SW 1271 (cell line): ENCODE measurements around the gene CNTNAP2.

Experiments
- DNase-seq, 2 experiments: peaks; one replicate each; lab custom pipeline; 2025; lab: John Stamatoyannopoulos, UW

Gene CNTNAP2

GRCh38 chr7:146768957-146769356, 652.4 kb downstream of the CNTNAP2 start:
- no peak for DNase-seq

GRCh38 chr7:146772601-146773000, 656.0 kb downstream of the CNTNAP2 start:
- no peak for DNase-seq

DNA sequence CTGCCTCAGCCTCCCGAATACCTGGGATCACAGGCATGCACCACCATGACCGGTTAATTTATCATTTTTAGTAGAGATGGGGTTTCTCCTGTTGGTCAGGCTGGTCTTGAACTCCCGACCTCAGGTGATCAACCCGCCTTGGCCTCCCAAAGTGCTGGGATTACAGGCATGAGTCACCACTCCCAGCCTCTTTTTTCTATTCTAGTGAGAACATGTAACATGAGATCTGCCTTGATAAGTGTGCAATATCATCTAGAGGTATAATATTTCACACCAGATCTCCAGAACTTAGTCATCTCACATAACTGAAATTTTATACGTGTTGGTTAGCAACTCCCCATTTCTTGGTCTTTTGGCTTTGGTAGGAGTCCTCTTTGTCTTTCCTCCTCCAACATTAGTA, 656.9 kb downstream of the CNTNAP2 start:
- no peak for DNase-seq

DNA sequence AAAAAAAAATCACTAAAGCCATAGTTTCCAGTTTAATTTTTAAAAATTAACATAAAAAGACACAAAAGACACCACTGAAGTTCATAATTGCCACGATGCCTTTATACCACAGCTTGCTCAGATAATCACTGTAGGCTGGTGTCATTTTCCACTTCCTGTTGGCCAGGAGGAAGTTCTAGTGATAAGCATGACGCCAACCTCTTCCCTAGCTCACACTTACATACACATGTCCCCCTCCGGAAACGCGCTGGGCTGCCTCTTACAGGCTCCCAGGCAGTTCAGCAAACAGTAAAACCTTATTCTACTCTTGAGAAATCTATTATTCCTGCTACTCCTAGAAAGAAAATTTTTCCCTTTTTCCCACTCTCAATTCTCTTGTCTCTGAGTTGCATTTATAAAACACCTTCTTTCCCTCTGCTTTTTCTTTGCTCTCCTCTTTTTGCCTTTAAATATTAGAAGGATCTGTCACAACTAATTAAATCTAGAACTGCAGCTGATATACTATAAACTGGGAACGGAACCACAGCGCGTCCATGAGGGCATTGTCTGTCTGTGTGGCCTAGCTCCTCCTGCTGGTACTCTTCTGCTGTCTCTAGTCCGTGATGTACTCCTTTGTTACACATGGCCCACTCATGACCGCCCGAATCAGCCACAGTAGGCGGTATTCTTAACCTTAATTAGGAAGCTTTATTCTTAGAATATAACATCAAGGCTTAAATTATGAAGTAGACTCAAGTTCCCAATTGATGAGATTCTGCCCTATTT, 664.9 kb downstream of the CNTNAP2 start:
- no peak for DNase-seq

DNA sequence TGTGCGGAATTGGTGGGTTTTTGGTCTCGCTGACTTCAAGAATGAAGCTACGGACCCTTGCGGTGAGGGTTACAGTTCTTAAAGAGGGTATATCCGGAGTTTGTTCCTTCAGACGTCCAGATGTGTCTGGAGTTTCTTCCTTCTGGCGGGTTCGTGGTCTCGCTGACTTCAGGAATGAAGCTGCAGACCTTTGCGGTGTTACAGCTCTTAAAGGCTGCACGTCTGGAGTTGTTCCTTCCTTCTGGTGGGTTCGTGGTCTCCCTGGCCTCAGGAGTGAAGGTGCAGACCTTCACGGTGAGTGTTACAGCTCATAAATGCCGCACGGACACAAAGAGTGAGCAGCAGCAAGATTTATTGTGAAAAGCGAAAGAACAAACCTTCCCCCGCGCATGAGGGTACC, 670.7 kb downstream of the CNTNAP2 start:
- no peak for DNase-seq

GRCh38 chr7:146788008-146788407, 671.4 kb downstream of the CNTNAP2 start:
- no peak for DNase-seq

DNA sequence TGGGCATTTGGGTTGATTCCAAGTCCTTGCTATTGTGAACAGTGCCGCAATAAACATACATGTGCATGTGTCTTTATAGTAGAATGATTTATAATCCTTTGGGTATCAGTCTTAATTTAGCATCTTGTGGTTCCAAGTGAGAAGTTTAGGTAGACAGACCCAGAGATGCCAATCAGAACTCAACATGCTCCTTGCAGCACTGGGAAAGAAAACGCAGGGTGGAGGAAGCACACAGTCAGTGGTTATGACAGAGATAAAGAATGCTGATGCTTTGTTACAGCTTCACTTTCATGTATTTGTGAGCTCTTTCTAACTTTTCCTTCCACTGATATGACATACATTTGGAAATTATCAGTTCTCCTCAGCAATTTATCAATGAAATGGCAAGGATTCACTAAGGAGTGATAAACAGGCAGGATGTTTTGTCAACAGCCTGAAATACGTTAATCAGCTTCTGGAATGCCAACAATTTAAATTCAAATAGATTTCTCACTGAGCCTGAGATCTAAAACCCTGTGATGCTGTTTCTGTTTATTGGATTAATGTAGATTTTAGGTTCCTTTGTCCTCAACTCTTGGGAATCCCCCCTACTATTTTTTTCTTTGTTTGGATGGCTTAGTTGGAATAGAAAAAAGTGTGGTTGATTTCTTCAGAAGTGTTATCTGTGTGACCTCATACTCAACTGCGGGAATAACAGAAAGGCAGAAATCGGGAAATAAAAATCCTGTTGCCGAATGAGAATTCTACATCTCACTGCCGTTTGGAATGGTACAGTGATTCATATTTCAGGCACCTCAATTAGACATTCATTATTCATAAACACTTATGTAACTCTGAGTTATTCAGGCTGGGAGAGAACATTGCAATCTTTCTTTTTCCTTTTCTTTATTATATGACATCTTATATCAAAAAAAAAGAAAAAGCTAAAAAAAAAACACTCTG, 675.0 kb downstream of the CNTNAP2 start:
- no peak for DNase-seq

- no peak for DNase-seq
These were observed 688.0 kb downstream of the CNTNAP2 start for GRCh38 chr7:146804620-146805019.

- DNase-seq: no peak
These were observed 688.5 kb downstream of the CNTNAP2 start for GRCh38 chr7:146805082-146805481.

GRCh38 chr7:146826329-146826728, 709.7 kb downstream of the CNTNAP2 start:
- DNase-seq: no peak

DNA sequence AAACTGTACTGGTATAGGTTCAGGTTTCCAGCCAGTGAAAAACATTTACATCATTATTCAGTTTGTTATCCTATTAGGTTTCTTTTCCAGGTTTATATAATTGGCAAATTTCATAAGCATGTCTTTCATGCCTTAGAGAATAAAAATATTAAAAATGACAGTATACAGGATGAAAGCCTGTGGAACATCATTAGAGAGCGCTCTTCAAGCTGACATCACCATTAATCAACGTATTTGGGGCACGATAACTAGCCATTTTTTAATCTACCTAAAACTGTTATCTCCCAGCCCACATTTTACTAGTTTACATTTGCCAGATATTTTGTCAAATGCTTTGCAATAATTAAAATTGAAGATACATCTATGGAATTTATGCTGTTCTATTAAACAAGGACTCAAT, 714.1 kb downstream of the CNTNAP2 start:
- no peak for DNase-seq

DNA sequence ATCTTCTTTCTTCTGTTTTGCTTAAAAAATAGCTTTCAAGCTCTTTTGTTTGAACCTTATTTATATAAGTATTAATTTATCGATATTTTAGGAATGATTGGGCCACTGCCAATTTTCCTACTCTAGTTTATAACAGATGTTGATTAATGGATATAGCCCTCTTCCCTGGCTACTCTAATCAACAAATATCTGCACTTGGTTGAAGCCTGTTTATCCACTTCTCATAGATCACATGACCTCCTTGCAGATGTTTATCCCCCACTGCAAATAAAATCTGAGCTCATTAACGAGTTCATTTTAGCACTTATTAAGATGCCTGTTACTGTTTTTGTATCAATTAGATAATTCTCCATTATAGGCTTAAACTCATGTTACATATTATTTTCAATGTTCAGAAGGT, 715.3 kb downstream of the CNTNAP2 start:
- DNase-seq: no peak

DNA sequence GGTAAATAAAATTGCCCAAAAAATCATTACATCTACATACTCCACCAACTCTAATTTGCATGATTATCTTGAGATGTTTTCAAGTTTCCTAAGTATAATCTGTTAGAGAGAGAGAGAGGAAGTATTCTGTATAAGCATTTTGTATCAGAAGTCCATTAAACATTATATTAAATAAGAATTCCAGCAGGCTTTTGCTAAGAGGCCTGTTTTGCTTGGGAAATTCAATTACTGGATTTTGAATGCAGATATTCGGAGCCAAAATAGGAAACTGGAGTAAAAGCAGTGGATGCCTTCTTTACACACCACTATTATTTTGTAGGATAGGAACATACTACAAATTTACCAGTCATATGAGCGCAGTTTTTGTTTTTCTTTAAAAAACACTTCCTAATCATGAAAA, 727.8 kb downstream of the CNTNAP2 start:
- DNase-seq: no peak

DNA sequence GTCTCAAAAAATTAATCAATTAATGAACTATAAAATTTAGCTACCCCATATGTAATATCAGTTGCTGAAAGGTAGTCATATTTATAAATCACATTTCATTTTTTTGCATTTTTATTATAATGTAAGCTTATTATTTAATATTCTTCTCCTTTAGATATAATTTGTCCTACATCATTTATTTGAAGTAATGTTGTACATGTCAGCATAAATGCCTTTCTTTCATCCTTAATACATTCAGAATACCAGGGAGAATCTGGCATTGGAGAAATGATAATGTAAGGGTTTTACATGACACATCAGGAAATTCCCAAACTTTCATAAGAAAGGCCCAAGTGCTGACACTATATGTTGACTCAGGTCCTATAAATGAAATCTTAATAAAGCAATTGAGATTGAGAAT, 742.1 kb downstream of the CNTNAP2 start:
- no peak for DNase-seq

DNA sequence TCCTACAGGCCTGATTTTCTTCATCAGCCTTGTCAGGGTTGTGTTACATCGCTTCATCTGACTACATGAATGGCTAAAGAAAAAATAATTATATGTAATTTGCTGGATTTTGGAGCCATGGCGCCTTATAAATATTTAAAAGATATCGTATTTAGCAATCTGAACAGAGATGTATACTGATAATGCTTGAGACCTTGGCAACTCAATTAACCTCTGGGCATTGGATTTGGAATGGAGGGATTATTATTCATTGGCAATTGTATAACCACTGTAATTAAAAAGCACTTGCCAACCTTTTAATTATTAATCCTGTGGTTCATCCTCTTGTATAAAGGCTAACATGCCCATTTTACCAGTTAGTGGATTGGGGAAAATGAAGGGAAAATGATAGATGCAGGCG, 745.1 kb downstream of the CNTNAP2 start:
- DNase-seq: no peak

DNA sequence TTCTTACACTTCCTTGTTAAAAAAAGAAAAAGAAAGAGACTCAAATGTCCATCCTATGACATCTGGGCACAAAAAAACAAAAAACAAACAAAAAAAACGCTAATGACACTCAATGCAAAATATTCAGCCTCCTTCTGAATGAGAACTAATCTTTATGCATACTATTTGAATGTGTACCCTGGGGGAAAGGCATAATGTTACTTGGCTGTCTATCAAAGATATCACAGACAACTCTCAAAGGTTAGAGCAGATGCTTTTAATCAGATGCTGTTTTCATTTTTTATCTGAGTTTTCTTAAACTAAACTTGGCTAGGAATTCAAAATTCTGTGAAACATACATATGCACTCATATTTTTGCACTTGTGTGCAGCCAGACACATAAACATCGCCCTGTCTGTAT, 745.8 kb downstream of the CNTNAP2 start:
- no peak for DNase-seq

DNA sequence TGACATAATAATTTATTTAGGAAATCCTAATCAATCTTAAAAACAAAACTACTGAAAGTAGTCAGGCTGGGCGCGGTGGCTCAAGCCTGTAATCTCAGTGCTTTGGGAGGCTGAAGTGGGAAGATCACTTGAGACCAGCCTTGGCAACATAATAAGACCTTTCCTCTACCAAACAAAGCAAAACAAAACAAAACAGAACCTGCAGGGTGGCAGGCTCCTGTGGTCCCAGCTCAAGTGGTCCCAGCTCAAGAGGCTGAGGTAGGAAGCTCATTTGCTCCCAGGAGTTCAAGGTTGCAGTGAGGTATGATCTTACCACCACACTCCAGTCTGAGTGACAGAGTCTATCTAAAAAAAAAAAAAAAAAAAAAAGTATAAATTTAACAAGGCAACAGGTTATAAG, 748.0 kb downstream of the CNTNAP2 start:
- DNase-seq: no peak

- DNase-seq: no peak
These were observed 749.1 kb downstream of the CNTNAP2 start for GRCh38 chr7:146865696-146866095.

DNA sequence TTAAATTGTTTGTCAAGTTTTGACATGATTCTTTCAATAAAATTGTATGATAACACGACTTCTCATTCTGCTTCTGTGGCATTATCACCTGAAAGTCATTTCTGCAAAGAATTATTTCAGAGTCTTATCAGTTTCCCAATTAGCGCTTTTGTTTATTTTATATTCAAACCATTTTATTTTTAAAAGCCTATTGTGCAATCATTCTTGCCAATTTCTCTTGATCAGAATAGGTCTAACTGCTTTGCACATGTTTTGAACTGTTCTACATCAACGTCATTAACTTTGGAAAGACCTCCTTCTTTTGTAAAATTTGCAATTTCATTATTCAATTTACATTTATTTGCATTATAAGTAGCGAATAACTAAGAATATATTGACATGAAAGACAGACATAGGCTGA, 758.1 kb downstream of the CNTNAP2 start:
- no peak for DNase-seq

- no peak for DNase-seq
These were observed 758.7 kb downstream of the CNTNAP2 start for GRCh38 chr7:146875237-146875785.

DNA sequence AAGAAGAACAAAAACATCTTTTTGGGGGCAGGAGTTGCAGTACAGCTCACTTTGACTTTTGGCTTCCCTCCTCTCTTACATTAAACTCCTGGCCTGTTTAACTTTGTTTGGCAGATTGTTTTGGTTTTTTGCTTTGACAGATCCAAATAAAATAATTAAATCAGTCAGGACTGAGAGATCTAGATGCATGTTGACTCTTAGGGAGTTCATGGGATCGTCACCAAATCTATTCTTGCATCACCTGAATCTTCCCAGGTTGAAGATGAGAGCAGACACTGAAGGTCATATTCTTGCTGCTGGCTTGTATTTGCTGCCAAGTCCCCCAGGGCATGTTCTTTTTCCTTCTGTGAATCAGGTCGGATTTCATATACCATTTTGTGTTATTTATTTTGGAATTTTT, 759.4 kb downstream of the CNTNAP2 start:
- DNase-seq: no peak

DNA sequence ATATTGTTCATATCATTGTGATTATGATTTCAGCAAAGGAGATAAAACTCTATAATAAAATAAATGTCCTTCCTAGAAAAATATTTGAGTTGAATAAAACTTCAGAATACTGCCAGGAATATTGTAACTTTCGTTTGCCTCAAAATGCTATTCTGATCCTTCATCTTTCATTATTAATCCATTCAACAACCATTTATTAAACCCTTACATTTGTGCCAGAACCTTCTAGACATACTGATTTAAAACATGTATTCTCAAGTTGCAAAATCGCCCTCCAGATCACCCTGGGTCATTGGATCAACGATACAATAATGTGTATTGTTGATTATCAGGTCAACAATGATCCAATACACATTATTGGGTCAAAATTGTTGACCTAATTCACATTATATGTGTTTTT, 759.8 kb downstream of the CNTNAP2 start:
- no peak for DNase-seq

- no peak for DNase-seq
These were observed 762.3 kb downstream of the CNTNAP2 start for GRCh38 chr7:146878901-146879300.
